ENCODE measurements around the gene PLAAT2. TPM values are rescaled to one million over a fixed set of nuclear protein-coding genes. Genes with fewer than 3 reads are reported as not detected.

Gene PLAAT2
- polyA plus RNA-seq, 3 donors = not detected

- Histone ChIP-seq H2AFZ (ENCODE audit: insufficient read depth, low read depth, low read length, poor library complexity, severe bottlenecking) (no peak overlapping the region), H3K9ac (ENCODE audit: insufficient read depth, low read length, poor library complexity, severe bottlenecking) (no peak overlapping the region), H3K36me3 (replicated peaks in 1 of 2; ENCODE audit: control insufficient read depth in 1 of 2, insufficient read depth in 2 of 2, low read length in 2 of 2) (no peaks in the 10 kb centered on the region), H4K20me1 (ENCODE audit: insufficient read depth, low read length) (no peaks in the 10 kb centered on the region), H3K4me1 (ENCODE audit: control insufficient read depth in 1 of 2, insufficient read depth in 2 of 2, low read length in 2 of 2) (peaks cover 29 to 32% of the 10 kb centered on the region in 2 donors), H3K79me2 (ENCODE audit: insufficient read depth, low read length) (no peaks in the 10 kb centered on the region), H3K27ac (ENCODE audit: low read depth in 1 of 2, low read length in 2 of 2) (no peak overlapping the region), H3K4me2 (replicated peaks; ENCODE audit: extremely low read depth, low read length, poor library complexity, severe bottlenecking) (no peak overlapping the region), H3K4me3 (replicated peaks in 1 of 3; ENCODE audit: low read depth in 2 of 3, low read length in 3 of 3) (no peak overlapping the region), H3K9me3 (replicated peaks in 1 of 2; ENCODE audit: control insufficient read depth in 1 of 2, insufficient read depth in 1 of 2, low read length in 2 of 2) (no peaks in the 10 kb centered on the region), H3K27me3 (ENCODE audit: control insufficient read depth in 2 of 2, insufficient read depth in 2 of 2, low read length in 2 of 2) (no peaks in the 10 kb centered on the region)
- H3K27ac Mint-ChIP-seq = peak overlapping the region in 4 of 7 donors; percentile 40 to 60 (median 50)
- no peak overlapping the region for H3K4me3 Mint-ChIP-seq
- WGBS (ENCODE audit: insufficient coverage) = 71% methylated on average over 3 of the region's 4 CpGs
- no peak for DNase-seq
- no peaks in the 10 kb centered on the region for H3K36me3 Mint-ChIP-seq
- TF ChIP-seq CTCF (IDR thresholded peaks at IDR 0.05) = no peak
- peaks cover 41% of the 10 kb centered on the region for H3K4me1 Mint-ChIP-seq
- H3K9me3 Mint-ChIP-seq = no peaks in the 10 kb centered on the region
- intact Hi-C loops (cut with micrococcal nuclease) = loop anchor here (5.0 kb wide), 2 partner anchors 57 to 63 kb away; no protein-coding TSS in a partner anchor
- H3K27me3 Mint-ChIP-seq (ENCODE audit: low read depth in 3 of 3) = peaks cover 0 to 1% (median 0%) of the 10 kb centered on the region in 3 donors
Observed at GRCh38 chr11:63564784-63565350, 1.7 kb upstream of the PLAAT2 start.

- H3K4me1 Mint-ChIP-seq = peaks cover 41% of the 10 kb centered on the region
- H3K4me2 ChIP-seq (replicated peaks; ENCODE audit: extremely low read depth, low read length, poor library complexity, severe bottlenecking) = no peak overlapping the region
- no peaks in the 10 kb centered on the region for H3K27me3 ChIP-seq (ENCODE audit: control insufficient read depth in 2 of 2, insufficient read depth in 2 of 2, low read length in 2 of 2)
- H2AFZ ChIP-seq (ENCODE audit: insufficient read depth, low read depth, low read length, poor library complexity, severe bottlenecking) = no peak overlapping the region
- H3K36me3 ChIP-seq (replicated peaks in 1 of 2; ENCODE audit: control insufficient read depth in 1 of 2, insufficient read depth in 2 of 2, low read length in 2 of 2) = no peaks in the 10 kb centered on the region
- no peak overlapping the region for H3K9ac ChIP-seq (ENCODE audit: insufficient read depth, low read length, poor library complexity, severe bottlenecking)
- H3K27me3 Mint-ChIP-seq (ENCODE audit: low read depth in 3 of 3) = peaks cover 0 to 1% (median 0%) of the 10 kb centered on the region in 3 donors
- no peak overlapping the region for H3K27ac ChIP-seq (ENCODE audit: low read depth in 1 of 2, low read length in 2 of 2)
- no peak overlapping the region for H3K4me3 Mint-ChIP-seq
- TF ChIP-seq CTCF (IDR thresholded peaks at IDR 0.05) = no peak
- H4K20me1 ChIP-seq (ENCODE audit: insufficient read depth, low read length) = no peaks in the 10 kb centered on the region
- no peaks in the 10 kb centered on the region for H3K36me3 Mint-ChIP-seq
- no peaks in the 10 kb centered on the region for H3K9me3 ChIP-seq (replicated peaks in 1 of 2; ENCODE audit: control insufficient read depth in 1 of 2, insufficient read depth in 1 of 2, low read length in 2 of 2)
- H3K4me3 ChIP-seq (replicated peaks in 1 of 3; ENCODE audit: low read depth in 2 of 3, low read length in 3 of 3) = no peak overlapping the region
- peaks cover 29 to 32% of the 10 kb centered on the region in 2 donors for H3K4me1 ChIP-seq (ENCODE audit: control insufficient read depth in 1 of 2, insufficient read depth in 2 of 2, low read length in 2 of 2)
- DNase-seq = no peak
- no peaks in the 10 kb centered on the region for H3K79me2 ChIP-seq (ENCODE audit: insufficient read depth, low read length)
- WGBS (ENCODE audit: insufficient coverage) = 100% methylated on average over 1 of the region's 7 CpGs
- H3K27ac Mint-ChIP-seq = peak overlapping the region in 4 of 7 donors; percentile 33 to 61 (median 54)
- intact Hi-C loops (cut with micrococcal nuclease) = loop anchor here in 1 of 2 donors (5.0 kb wide), 1 partner anchor 62 kb away; no protein-coding TSS in a partner anchor
- no peaks in the 10 kb centered on the region for H3K9me3 Mint-ChIP-seq
Observed at GRCh38 chr11:63564056-63564774, 1.0 kb upstream of the PLAAT2 start.

Measured in CD14-positive monocyte (primary cell).